KOPT-K1 (cell line): Measurements from ENCODE around the gene KMT2D.

Experiments used
- H3K27ac ChIP-seq: fragments of 200-600 bp; sonication (generic); 2 replicates; pipeline ENCODE4 v1.5.1; 2016; ENCODE audit warnings: antibody characterized with exemption, mild to moderate bottlenecking, low read depth, low read length; ENCODE audit not compliant: poor library complexity, severe bottlenecking
- H3K36me3 ChIP-seq: fragments of 200-600 bp; sonication (generic); 2 replicates; pipeline ENCODE4 v1.5.1; 2017; ENCODE audit warnings: antibody characterized with exemption, mild to moderate bottlenecking, low read length, moderate library complexity; ENCODE audit not compliant: insufficient read depth
- H3K9me3 ChIP-seq: fragments of 200-600 bp; sonication (generic); 2 replicates; pipeline ENCODE4 v1.5.1; 2017; ENCODE audit warnings: antibody characterized with exemption, low read length, mild to moderate bottlenecking; ENCODE audit not compliant: insufficient read depth, poor library complexity, severe bottlenecking

The KMT2D gene

DNA sequence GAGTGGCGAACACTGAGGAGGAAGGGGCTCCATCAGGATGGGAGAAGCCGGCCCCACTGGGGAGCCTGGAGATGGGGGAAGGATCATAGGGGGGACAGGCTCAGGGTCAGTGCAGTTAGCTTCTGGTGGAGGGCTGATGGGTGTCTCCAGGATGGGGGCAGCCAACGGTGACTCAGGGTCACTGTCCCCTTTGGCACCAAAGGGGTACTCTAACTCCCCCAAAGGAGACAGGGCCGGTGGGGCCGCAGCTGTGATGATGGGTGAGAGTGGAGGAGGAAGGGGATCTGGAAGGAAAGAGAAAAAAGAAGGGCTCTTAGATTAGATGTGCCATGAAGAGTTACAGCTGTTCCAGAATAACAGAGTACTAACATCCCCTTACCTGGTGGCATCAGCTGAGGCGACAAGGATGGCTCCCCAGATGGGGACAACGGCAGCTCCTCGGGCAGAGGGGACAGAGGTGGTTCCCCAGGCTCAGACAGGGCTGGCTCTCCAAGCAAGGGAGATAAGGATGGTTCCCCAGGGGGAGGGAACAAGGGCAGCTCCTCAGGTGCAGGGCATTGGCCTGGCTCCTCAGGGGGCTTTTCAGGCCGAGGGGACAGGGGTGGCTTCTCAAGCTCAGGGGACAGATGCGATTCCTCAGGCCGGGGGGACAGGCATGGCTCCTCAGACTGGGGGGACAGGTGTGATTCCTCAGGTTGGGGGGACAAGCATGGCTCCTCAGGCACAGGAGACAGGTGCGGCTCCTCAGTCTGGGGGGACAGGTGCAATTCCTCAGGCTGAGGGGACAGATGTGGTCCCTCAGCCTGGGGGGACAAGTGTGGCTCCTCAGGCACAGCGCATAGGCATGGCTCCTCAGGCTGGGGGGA lies 9.9 kb downstream of the KMT2D start:
- H3K27ac ChIP-seq = no peak overlapping the region
- H3K36me3 ChIP-seq = peaks cover 100% of the 10 kb centered on the region
- H3K9me3 ChIP-seq = no peaks in the 10 kb centered on the region

GRCh38 chr12:49049566-49050224 lies 10.9 kb downstream of the KMT2D start:
- Histone ChIP-seq H3K27ac (no peak overlapping the region), H3K9me3 (no peaks in the 10 kb centered on the region), H3K36me3 (peaks cover 100% of the 10 kb centered on the region)

DNA sequence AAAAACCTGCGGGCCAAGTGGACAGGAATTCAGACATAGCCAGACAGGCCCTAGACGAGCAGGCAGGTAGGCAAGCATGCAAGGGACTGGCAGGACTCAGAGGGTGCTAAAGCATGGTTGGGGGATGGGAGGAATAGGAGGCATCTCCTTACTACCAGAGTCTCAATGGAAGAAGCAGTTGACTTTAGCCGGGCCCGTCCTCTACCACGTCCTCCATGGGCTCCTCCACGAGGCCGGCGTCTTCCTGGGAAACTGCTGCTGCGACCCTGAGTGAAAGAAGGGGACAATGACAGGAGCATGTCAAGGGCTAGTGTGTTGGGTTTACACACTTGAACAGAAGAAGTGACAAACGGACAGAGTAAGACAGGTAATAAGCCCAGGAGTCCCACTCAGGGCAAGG lies 11.6 kb downstream of the KMT2D start:
- Histone ChIP-seq H3K9me3 (no peaks in the 10 kb centered on the region), H3K27ac (no peak overlapping the region), H3K36me3 (peaks cover 100% of the 10 kb centered on the region)

DNA sequence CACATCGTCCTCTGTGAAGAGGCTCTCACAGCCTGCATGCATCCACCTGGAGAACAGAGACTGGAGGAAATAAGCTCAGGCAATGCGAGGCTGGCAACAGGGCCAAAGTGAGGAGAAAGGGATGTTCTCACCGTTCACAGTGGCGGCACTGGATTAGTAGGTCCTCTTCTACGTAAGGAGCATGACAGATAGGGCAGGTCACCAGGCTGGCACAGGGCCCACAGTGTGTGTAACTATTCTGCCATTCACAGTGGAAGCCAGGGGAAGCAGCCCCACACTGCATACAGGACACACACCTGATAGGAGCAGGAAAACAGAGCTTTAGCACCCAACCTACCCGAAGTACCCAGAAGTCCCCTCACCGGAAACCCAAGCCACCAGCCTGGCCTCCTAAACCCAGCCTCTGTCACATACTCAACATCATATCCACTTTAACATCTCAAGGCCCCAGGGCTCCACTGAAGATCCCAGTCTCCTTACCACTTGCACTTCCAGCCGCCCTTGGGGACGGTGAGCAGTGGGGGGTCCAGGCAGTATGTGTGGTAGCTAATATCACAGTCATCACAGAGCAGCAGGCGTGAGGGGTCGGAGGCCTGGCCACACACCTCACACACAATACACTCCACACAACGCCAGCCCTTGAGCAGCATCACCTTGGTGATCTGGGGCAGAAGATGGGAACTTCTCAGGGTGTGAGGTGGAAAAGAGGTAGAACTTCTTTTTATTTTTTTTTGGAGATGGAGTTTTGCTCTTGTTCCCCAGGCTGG lies 14.3 kb downstream of the KMT2D start:
- H3K36me3 ChIP-seq = peaks cover 100% of the 10 kb centered on the region

DNA sequence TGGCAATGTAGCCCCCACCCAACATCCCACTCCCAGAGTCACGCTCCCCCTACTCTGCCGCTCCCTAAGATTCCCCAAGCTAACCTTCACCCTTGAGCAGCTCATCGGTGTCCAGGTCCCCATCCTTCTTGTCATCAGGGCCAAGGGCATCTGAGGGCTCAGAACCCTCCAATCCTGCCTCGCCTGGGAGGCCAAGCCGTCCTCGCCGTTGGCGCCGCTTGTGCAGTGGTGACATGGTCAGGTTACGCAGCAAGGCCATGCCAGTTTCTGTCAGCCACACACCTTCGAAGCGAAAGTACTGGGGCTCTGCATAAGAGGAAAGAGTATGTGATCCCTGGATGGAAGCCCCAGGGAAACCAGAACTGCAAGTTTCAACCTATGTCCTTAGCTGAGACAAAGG lies 15.9 kb downstream of the KMT2D start:
- Histone ChIP-seq H3K9me3 (no peaks in the 10 kb centered on the region), H3K27ac (no peak overlapping the region), H3K36me3 (peaks cover 100% of the 10 kb centered on the region)

More for the DNA sequence above, 14.3 kb downstream of the KMT2D start:
- Histone ChIP-seq H3K27ac (no peak overlapping the region), H3K9me3 (no peaks in the 10 kb centered on the region)

DNA sequence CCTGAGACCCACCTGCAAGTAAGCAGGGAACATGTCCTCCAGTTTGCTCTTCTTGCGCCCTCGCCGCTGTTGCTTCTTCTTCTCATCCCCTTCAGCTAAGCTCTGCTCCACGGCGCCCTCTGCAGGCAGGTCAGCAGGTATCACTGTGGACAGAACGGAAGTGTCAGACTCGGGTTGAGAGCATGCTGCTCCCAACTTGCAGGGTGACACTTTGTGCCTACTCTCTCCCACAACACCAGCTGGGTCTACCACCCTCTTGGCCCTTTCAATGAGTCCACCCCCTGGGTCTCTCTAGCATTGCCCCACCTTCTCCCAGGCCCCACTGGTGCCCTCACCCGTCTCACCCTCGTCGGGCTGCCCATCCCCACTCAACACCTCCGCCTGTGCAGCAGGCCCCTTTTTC lies 16.7 kb downstream of the KMT2D start:
- Histone ChIP-seq H3K9me3 (no peaks in the 10 kb centered on the region), H3K36me3 (peaks cover 100% of the 10 kb centered on the region), H3K27ac (no peak overlapping the region)

- Histone ChIP-seq H3K9me3 (no peaks in the 10 kb centered on the region), H3K27ac (no peak overlapping the region), H3K36me3 (peaks cover 100% of the 10 kb centered on the region)
Observed at GRCh38 chr12:49043241-49043640, 17.4 kb downstream of the KMT2D start.

- Histone ChIP-seq H3K27ac (no peak overlapping the region), H3K9me3 (no peaks in the 10 kb centered on the region), H3K36me3 (peaks cover 100% of the 10 kb centered on the region)
Observed at GRCh38 chr12:49041881-49042484, 18.6 kb downstream of the KMT2D start.

GRCh38 chr12:49041036-49041880 lies 19.3 kb downstream of the KMT2D start:
- H3K36me3 ChIP-seq = peaks cover 100% of the 10 kb centered on the region
- no peak overlapping the region for H3K27ac ChIP-seq
- no peaks in the 10 kb centered on the region for H3K9me3 ChIP-seq

- H3K27ac ChIP-seq = no peak overlapping the region
- no peaks in the 10 kb centered on the region for H3K9me3 ChIP-seq
- H3K36me3 ChIP-seq = peaks cover 100% of the 10 kb centered on the region
Observed at GRCh38 chr12:49040364-49040855, 20.2 kb downstream of the KMT2D start.

GRCh38 chr12:49039421-49040363 lies 20.9 kb downstream of the KMT2D start:
- Histone ChIP-seq H3K9me3 (no peaks in the 10 kb centered on the region), H3K27ac (no peak overlapping the region), H3K36me3 (peaks cover 100% of the 10 kb centered on the region)

- Histone ChIP-seq H3K36me3 (peaks cover 100% of the 10 kb centered on the region), H3K9me3 (no peaks in the 10 kb centered on the region), H3K27ac (no peak overlapping the region)
Observed at GRCh38 chr12:49038291-49038955, 22.2 kb downstream of the KMT2D start.

DNA sequence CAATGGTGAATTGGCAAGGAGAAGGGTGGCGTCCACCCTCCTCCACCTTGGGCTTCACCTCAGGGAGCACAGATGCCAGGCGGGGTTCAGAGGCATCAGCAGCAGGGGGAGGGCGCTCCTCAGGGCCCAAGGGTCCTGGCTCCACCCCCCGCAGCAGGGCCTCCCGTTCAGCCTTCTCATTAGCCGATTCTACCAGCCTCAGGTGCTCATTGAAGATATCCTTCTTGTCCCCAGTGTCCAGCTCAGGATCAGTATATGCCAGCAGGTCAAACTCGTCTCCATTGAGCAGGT lies 22.7 kb downstream of the KMT2D start:
- Histone ChIP-seq H3K27ac (no peak overlapping the region), H3K9me3 (no peaks in the 10 kb centered on the region), H3K36me3 (peaks cover 100% of the 10 kb centered on the region)
